ENCODE data around the gene SLC5A8. TPM values are rescaled to one million over a fixed set of nuclear protein-coding genes. Genes with fewer than 3 reads are reported as not detected.

The SLC5A8 gene
- total RNA-seq, 1 experiment from 2014 or later = not detected

GRCh38 chr12:101243616-101244015, 33.6 kb upstream of the SLC5A8 start:
- no peaks in the 10 kb centered on the region for H3K4me1 ChIP-seq (ENCODE audit: insufficient read depth, low read length, poor library complexity, severe bottlenecking)
- H3K9me3 ChIP-seq (ENCODE audit: low read depth, low read length, poor library complexity, severe bottlenecking) = no peaks in the 10 kb centered on the region
- TF ChIP-seq, protein P1, sequence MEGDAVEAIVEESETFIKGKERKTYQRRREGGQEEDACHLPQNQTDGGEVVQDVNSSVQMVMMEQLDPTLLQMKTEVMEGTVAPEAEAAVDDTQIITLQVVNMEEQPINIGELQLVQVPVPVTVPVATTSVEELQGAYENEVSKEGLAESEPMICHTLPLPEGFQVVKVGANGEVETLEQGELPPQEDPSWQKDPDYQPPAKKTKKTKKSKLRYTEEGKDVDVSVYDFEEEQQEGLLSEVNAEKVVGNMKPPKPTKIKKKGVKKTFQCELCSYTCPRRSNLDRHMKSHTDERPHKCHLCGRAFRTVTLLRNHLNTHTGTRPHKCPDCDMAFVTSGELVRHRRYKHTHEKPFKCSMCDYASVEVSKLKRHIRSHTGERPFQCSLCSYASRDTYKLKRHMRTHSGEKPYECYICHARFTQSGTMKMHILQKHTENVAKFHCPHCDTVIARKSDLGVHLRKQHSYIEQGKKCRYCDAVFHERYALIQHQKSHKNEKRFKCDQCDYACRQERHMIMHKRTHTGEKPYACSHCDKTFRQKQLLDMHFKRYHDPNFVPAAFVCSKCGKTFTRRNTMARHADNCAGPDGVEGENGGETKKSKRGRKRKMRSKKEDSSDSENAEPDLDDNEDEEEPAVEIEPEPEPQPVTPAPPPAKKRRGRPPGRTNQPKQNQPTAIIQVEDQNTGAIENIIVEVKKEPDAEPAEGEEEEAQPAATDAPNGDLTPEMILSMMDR (conservative IDR thresholded peaks at IDR 0.05; ENCODE audit: low read depth, low read length) = no peak
- TF ChIP-seq EZH2 (IDR thresholded peaks at IDR 0.05; ENCODE audit: borderline replicate concordance, low read depth, low read length, poor library complexity, severe bottlenecking) = no peak
- CTCF ChIA-PET = no interaction called here
- H3K27me3 ChIP-seq (replicated peaks; ENCODE audit: insufficient read depth, low read depth, low read length, poor library complexity) = no peaks in the 10 kb centered on the region
- POLR2A ChIA-PET (ENCODE audit: low non-redundant PET) = no interaction called here
- no peaks in the 10 kb centered on the region for H3K36me3 ChIP-seq (ENCODE audit: insufficient read depth, low read length, poor library complexity, severe bottlenecking)
- no peak overlapping the region for H3K27ac ChIP-seq (ENCODE audit: low read depth, low read length, poor library complexity, severe bottlenecking)
- DNase-seq (ENCODE audit: low spot score) = no peak
- BruUV-seq (replicated peaks) = no TSS peak
- no peak overlapping the region for H3K4me3 ChIP-seq (ENCODE audit: low read depth, low read length, poor library complexity, severe bottlenecking)
- intact Hi-C loops (cut with micrococcal nuclease; ENCODE audit: unreplicated experiment) = no loop called here

GRCh38 chr12:101243074-101243473, 33.0 kb upstream of the SLC5A8 start:
- H3K4me1 ChIP-seq (ENCODE audit: insufficient read depth, low read length, poor library complexity, severe bottlenecking) = no peaks in the 10 kb centered on the region
- intact Hi-C loops (cut with micrococcal nuclease; ENCODE audit: unreplicated experiment) = no loop called here
- BruUV-seq (replicated peaks) = no TSS peak
- ChIA-PET CTCF (no interaction called here), POLR2A (ENCODE audit: low non-redundant PET) (no interaction called here)
- no peaks in the 10 kb centered on the region for H3K36me3 ChIP-seq (ENCODE audit: insufficient read depth, low read length, poor library complexity, severe bottlenecking)
- H3K27ac ChIP-seq (ENCODE audit: low read depth, low read length, poor library complexity, severe bottlenecking) = no peak overlapping the region
- TF ChIP-seq EZH2 (IDR thresholded peaks at IDR 0.05; ENCODE audit: borderline replicate concordance, low read depth, low read length, poor library complexity, severe bottlenecking) = no peak
- TF ChIP-seq, protein P1 (conservative IDR thresholded peaks at IDR 0.05; ENCODE audit: low read depth, low read length) = no peak
- H3K4me3 ChIP-seq (ENCODE audit: low read depth, low read length, poor library complexity, severe bottlenecking) = no peak overlapping the region
- DNase-seq (ENCODE audit: low spot score) = no peak
- H3K9me3 ChIP-seq (ENCODE audit: low read depth, low read length, poor library complexity, severe bottlenecking) = no peaks in the 10 kb centered on the region
- H3K27me3 ChIP-seq (replicated peaks; ENCODE audit: insufficient read depth, low read depth, low read length, poor library complexity) = no peaks in the 10 kb centered on the region

DNA sequence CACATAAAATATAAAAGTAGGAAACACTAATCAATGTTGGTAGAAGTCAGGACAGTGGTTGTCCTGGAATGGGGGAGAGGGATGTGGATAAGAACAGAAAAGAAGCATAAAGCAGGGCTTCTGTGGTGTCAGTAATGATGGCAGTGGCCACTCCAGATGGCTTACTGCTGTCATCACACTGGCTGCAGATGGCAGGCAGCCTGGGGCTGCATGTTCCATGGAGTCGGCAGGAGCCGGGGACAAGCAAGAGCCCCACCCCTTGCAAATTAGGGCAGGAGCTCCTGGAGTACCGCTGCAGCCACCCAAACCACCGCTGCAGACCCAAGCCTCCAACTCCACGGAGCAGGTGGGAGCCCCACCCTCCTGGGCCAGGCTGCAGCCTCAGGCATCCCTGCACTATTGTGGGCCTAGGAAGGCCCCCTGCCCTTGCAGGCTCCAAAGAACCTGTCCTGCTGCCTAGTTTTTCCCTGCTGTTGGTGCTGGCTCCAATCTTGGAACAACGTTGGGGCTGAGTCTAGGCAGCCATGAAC, 28.8 kb upstream of the SLC5A8 start:
- no peak overlapping the region for H3K27ac ChIP-seq (ENCODE audit: low read depth, low read length, poor library complexity, severe bottlenecking)
- no peak for DNase-seq (ENCODE audit: low spot score)
- no peaks in the 10 kb centered on the region for H3K4me1 ChIP-seq (ENCODE audit: insufficient read depth, low read length, poor library complexity, severe bottlenecking)
- TF ChIP-seq, protein P1 (conservative IDR thresholded peaks at IDR 0.05; ENCODE audit: low read depth, low read length) = no peak
- no peaks in the 10 kb centered on the region for H3K36me3 ChIP-seq (ENCODE audit: insufficient read depth, low read length, poor library complexity, severe bottlenecking)
- BruUV-seq (replicated peaks) = no TSS peak
- H3K4me3 ChIP-seq (ENCODE audit: low read depth, low read length, poor library complexity, severe bottlenecking) = no peak overlapping the region
- no peaks in the 10 kb centered on the region for H3K27me3 ChIP-seq (replicated peaks; ENCODE audit: insufficient read depth, low read depth, low read length, poor library complexity)
- H3K9me3 ChIP-seq (ENCODE audit: low read depth, low read length, poor library complexity, severe bottlenecking) = no peaks in the 10 kb centered on the region
- intact Hi-C loops (cut with micrococcal nuclease; ENCODE audit: unreplicated experiment) = no loop called here
- ChIA-PET POLR2A (ENCODE audit: low non-redundant PET) (no interaction called here), CTCF (no interaction called here)
